ENCODE results near the gene CORO7.
"Not testable (repeated sequence)": the region's sequence is repeated elsewhere in the genome, so short reads cannot be mapped to it uniquely, and the experiment has no call there.

Gene CORO7

GRCh38 chr16:4338125-4338582 lies 78.2 kb downstream of the CORO7 start:
- Histone ChIP-seq H3K36me3 (ENCODE audit: control insufficient read depth, insufficient read depth, low read length) (peaks cover 57% of the 10 kb centered on the region), H3K4me3 (ENCODE audit: low read depth, low read length) (no peak overlapping the region), H3K9me3 (ENCODE audit: control insufficient read depth, insufficient read depth, low read depth, low read length) (no peaks in the 10 kb centered on the region), H3K4me1 (ENCODE audit: control insufficient read depth, insufficient read depth, low read length) (no peaks in the 10 kb centered on the region), H3K27ac (ENCODE audit: low read depth, low read length) (0 out of 2 replicates have a peak overlapping the region, but pooled peaks have one; percentile 41), H3K27me3 (ENCODE audit: control insufficient read depth, insufficient read depth, low read length) (no peaks in the 10 kb centered on the region), H3K9ac (ENCODE audit: low read length) (no peak overlapping the region)

GRCh38 chr16:4337540-4338088 lies 78.8 kb downstream of the CORO7 start:
- no peaks in the 10 kb centered on the region for H3K27me3 ChIP-seq (ENCODE audit: control insufficient read depth, insufficient read depth, low read length)
- no peak overlapping the region for H3K4me3 ChIP-seq (ENCODE audit: low read depth, low read length)
- H3K9ac ChIP-seq (ENCODE audit: low read length): no peak overlapping the region
- no peaks in the 10 kb centered on the region for H3K9me3 ChIP-seq (ENCODE audit: control insufficient read depth, insufficient read depth, low read depth, low read length)
- no peaks in the 10 kb centered on the region for H3K4me1 ChIP-seq (ENCODE audit: control insufficient read depth, insufficient read depth, low read length)
- H3K36me3 ChIP-seq (ENCODE audit: control insufficient read depth, insufficient read depth, low read length): peaks cover 57% of the 10 kb centered on the region
- 0 out of 2 replicates have a peak overlapping the region, but pooled peaks have one; percentile 41 for H3K27ac ChIP-seq (ENCODE audit: low read depth, low read length)

GRCh38 chr16:4336701-4337539 lies 79.5 kb downstream of the CORO7 start:
- H3K4me1 ChIP-seq (ENCODE audit: control insufficient read depth, insufficient read depth, low read length): no peaks in the 10 kb centered on the region
- peaks cover 63% of the 10 kb centered on the region for H3K36me3 ChIP-seq (ENCODE audit: control insufficient read depth, insufficient read depth, low read length)
- no peak overlapping the region for H3K9ac ChIP-seq (ENCODE audit: low read length)

GRCh38 chr16:4334724-4335495 lies 81.5 kb downstream of the CORO7 start:
- Histone ChIP-seq H3K9me3 (ENCODE audit: control insufficient read depth, insufficient read depth, low read depth, low read length) (0 out of 2 replicates have a peak, but pooled peaks cover 2% of the 10 kb centered on the region), H3K36me3 (ENCODE audit: control insufficient read depth, insufficient read depth, low read length) (peaks cover 46% of the 10 kb centered on the region)

More at GRCh38 chr16:4336701-4337539, 79.5 kb downstream of the CORO7 start:
- H3K9me3 ChIP-seq (ENCODE audit: control insufficient read depth, insufficient read depth, low read depth, low read length): no peaks in the 10 kb centered on the region
- no peak overlapping the region for H3K27ac ChIP-seq (ENCODE audit: low read depth, low read length)
- H3K4me3 ChIP-seq (ENCODE audit: low read depth, low read length): no peak overlapping the region
- H3K27me3 ChIP-seq (ENCODE audit: control insufficient read depth, insufficient read depth, low read length): no peaks in the 10 kb centered on the region

GRCh38 chr16:4333714-4334113 lies 82.7 kb downstream of the CORO7 start:
- peaks cover 35% of the 10 kb centered on the region for H3K36me3 ChIP-seq (ENCODE audit: control insufficient read depth, insufficient read depth, low read length)
- H3K9me3 ChIP-seq (ENCODE audit: control insufficient read depth, insufficient read depth, low read depth, low read length); H3K27me3 ChIP-seq (ENCODE audit: control insufficient read depth, insufficient read depth, low read length); H3K4me3 ChIP-seq (ENCODE audit: low read depth, low read length); H3K4me1 ChIP-seq (ENCODE audit: control insufficient read depth, insufficient read depth, low read length); H3K27ac ChIP-seq (ENCODE audit: low read depth, low read length); H3K9ac ChIP-seq (ENCODE audit: low read length): not testable (repeated sequence)

More at GRCh38 chr16:4334724-4335495, 81.5 kb downstream of the CORO7 start:
- no peak overlapping the region for H3K27ac ChIP-seq (ENCODE audit: low read depth, low read length)
- H3K4me1 ChIP-seq (ENCODE audit: control insufficient read depth, insufficient read depth, low read length): no peaks in the 10 kb centered on the region
- H3K27me3 ChIP-seq (ENCODE audit: control insufficient read depth, insufficient read depth, low read length): no peaks in the 10 kb centered on the region
- H3K9ac ChIP-seq (ENCODE audit: low read length): no peak overlapping the region
- H3K4me3 ChIP-seq (ENCODE audit: low read depth, low read length): no peak overlapping the region

- Histone ChIP-seq H3K27ac (ENCODE audit: low read depth, low read length) (no peak overlapping the region), H3K9ac (ENCODE audit: low read length) (no peak overlapping the region), H3K27me3 (ENCODE audit: control insufficient read depth, insufficient read depth, low read length) (no peaks in the 10 kb centered on the region), H3K4me1 (ENCODE audit: control insufficient read depth, insufficient read depth, low read length) (peaks cover 8% of the 10 kb centered on the region), H3K36me3 (ENCODE audit: control insufficient read depth, insufficient read depth, low read length) (peaks cover 30% of the 10 kb centered on the region), H3K4me3 (ENCODE audit: low read depth, low read length) (no peak overlapping the region), H3K9me3 (ENCODE audit: control insufficient read depth, insufficient read depth, low read depth, low read length) (0 out of 2 replicates have a peak, but pooled peaks cover 2% of the 10 kb centered on the region)
Observed at GRCh38 chr16:4333308-4333638, 83.1 kb downstream of the CORO7 start.

GRCh38 chr16:4332623-4333307 lies 83.6 kb downstream of the CORO7 start:
- Histone ChIP-seq H3K27ac (ENCODE audit: low read depth, low read length) (no peak overlapping the region), H3K9ac (ENCODE audit: low read length) (no peak overlapping the region), H3K4me1 (ENCODE audit: control insufficient read depth, insufficient read depth, low read length) (peaks cover 11% of the 10 kb centered on the region), H3K36me3 (ENCODE audit: control insufficient read depth, insufficient read depth, low read length) (peaks cover 30% of the 10 kb centered on the region), H3K4me3 (ENCODE audit: low read depth, low read length) (no peak overlapping the region), H3K27me3 (ENCODE audit: control insufficient read depth, insufficient read depth, low read length) (no peaks in the 10 kb centered on the region), H3K9me3 (ENCODE audit: control insufficient read depth, insufficient read depth, low read depth, low read length) (0 out of 2 replicates have a peak, but pooled peaks cover 2% of the 10 kb centered on the region)

GRCh38 chr16:4332083-4332482 lies 84.3 kb downstream of the CORO7 start:
- Histone ChIP-seq H3K4me1 (ENCODE audit: control insufficient read depth, insufficient read depth, low read length) (peaks cover 13% of the 10 kb centered on the region), H3K36me3 (ENCODE audit: control insufficient read depth, insufficient read depth, low read length) (peaks cover 26% of the 10 kb centered on the region), H3K27ac (ENCODE audit: low read depth, low read length) (no peak overlapping the region), H3K9ac (ENCODE audit: low read length) (no peak overlapping the region), H3K27me3 (ENCODE audit: control insufficient read depth, insufficient read depth, low read length) (no peaks in the 10 kb centered on the region), H3K4me3 (ENCODE audit: low read depth, low read length) (no peak overlapping the region), H3K9me3 (ENCODE audit: control insufficient read depth, insufficient read depth, low read depth, low read length) (0 out of 2 replicates have a peak, but pooled peaks cover 2% of the 10 kb centered on the region)

- no peaks in the 10 kb centered on the region for H3K27me3 ChIP-seq (ENCODE audit: control insufficient read depth, insufficient read depth, low read length)
- no peak overlapping the region for H3K9ac ChIP-seq (ENCODE audit: low read length)
- peaks cover 17% of the 10 kb centered on the region for H3K36me3 ChIP-seq (ENCODE audit: control insufficient read depth, insufficient read depth, low read length)
- H3K4me1 ChIP-seq (ENCODE audit: control insufficient read depth, insufficient read depth, low read length): peaks cover 14% of the 10 kb centered on the region
- H3K4me3 ChIP-seq (ENCODE audit: low read depth, low read length): no peak overlapping the region
- H3K27ac ChIP-seq (ENCODE audit: low read depth, low read length): no peak overlapping the region
- 0 out of 2 replicates have a peak, but pooled peaks cover 2% of the 10 kb centered on the region for H3K9me3 ChIP-seq (ENCODE audit: control insufficient read depth, insufficient read depth, low read depth, low read length)
Observed at GRCh38 chr16:4330277-4330874, 86.0 kb downstream of the CORO7 start.

Data from HUES6 (cell line).